LNCaP clone FGC (cell line): Measurements from ENCODE around the gene ROR1.

ENCODE experiments used
- DNase-seq: peaks from one replicate; pipeline ENCODE4 v3.0.0-alpha.2; 2011; ENCODE audit warnings: low read depth
- H3K4me3 ChIP-seq: 2 replicates; pipeline ENCODE4 v1.5.1; 2011; ENCODE audit warnings: mild to moderate bottlenecking, low read depth, low read length, control low read depth
- TF ChIP-seq, protein P1 (sequence below): IDR thresholded peaks from 2 replicates; pipeline ENCODE4 v1.5.1; 2012; ENCODE audit warnings: mild to moderate bottlenecking; ENCODE audit not compliant: control insufficient read depth, insufficient read depth; ENCODE audit errors: extremely low read depth

The ROR1 gene

DNA sequence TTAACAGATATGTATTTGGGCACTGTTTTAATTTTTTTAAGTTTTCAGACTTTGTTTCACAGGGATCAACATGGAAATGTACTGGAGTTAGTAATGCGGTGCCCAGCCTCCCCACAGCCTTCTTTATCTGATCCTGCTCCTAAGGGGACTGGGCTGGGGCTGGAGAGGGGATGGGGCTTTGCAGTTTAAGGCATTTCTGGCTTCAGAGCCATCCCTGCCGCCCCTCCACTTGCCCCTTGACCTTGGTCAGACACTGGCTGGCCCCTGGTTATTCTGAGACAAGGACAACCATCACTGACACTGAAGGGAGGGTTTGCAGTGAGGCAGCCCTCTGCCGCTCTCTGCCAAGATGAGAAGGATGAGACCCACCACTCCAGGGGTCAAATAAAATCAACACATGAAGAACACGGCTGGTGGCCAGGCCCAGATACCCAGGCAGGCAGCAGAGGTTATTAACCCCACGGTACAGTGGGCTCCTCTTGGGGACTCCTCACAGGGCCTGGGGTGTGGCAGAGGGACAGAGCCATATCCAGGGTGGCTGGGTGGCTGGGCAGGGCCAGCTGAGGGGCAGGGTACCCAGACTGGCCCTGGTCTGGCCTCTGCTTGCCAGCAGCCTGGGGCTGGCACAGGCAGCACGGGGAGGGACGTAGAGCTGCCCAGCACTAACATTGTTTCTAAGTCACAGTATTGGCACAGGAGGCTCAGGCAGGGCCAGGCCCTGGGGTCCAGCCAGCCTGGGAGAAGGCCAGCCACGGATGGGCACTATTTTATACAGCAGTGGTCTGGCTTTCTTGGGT lies 422.5 kb downstream of the ROR1 start:
- TF ChIP-seq, protein P1, sequence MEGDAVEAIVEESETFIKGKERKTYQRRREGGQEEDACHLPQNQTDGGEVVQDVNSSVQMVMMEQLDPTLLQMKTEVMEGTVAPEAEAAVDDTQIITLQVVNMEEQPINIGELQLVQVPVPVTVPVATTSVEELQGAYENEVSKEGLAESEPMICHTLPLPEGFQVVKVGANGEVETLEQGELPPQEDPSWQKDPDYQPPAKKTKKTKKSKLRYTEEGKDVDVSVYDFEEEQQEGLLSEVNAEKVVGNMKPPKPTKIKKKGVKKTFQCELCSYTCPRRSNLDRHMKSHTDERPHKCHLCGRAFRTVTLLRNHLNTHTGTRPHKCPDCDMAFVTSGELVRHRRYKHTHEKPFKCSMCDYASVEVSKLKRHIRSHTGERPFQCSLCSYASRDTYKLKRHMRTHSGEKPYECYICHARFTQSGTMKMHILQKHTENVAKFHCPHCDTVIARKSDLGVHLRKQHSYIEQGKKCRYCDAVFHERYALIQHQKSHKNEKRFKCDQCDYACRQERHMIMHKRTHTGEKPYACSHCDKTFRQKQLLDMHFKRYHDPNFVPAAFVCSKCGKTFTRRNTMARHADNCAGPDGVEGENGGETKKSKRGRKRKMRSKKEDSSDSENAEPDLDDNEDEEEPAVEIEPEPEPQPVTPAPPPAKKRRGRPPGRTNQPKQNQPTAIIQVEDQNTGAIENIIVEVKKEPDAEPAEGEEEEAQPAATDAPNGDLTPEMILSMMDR: no peak
- H3K4me3 ChIP-seq: no peak overlapping the region
- DNase-seq: no peak

- DNase-seq: no peak
- no peak overlapping the region for H3K4me3 ChIP-seq
- TF ChIP-seq, protein P1: no peak
Observed at GRCh38 chr1:64197076-64197475, 423.3 kb downstream of the ROR1 start.

- no peak for DNase-seq
- H3K4me3 ChIP-seq: no peak overlapping the region
- TF ChIP-seq, protein P1: no peak
Observed at GRCh38 chr1:64199154-64199553, 425.3 kb downstream of the ROR1 start.

DNA sequence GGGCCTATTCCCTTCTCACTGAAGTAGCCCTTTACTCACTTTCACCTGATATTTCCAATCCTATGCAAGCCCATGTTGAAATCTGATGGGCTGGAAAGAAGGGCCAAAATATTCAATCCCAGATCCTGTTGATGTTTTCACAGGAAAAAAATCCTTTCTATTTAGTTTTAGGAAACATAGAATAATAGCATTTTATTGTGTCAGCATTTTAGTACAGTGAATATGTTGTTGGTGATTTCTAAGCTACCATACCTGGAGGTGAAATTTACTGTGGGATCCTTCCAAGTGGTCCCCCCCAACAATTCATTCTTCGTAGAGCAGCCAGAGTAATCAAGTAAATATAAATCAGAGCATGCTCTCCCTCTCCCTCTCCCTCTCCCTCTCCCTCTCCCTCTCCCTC lies 426.2 kb downstream of the ROR1 start:
- no peak for DNase-seq
- TF ChIP-seq, protein P1: no peak
- H3K4me3 ChIP-seq: no peak overlapping the region

DNA sequence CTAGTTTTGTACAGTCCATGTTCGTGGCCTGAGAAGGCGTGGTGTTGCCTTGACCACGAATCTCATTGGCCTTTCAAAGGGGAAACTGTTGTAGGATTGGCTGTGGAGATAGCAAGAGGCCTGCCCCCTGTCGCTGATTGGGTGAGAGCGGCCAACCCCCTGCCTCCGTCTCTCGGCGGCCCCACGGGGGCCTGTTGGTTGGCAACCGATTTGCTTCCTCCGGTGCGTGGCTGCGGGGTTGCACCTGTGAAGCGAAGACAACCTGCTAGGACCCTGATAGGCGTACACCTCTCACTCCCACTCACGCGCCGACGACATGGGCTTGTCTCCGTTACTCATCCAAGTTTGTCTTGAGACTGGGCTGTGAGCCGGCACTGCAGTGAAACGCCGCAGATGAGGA lies 429.6 kb downstream of the ROR1 start, which contains the start of gene UBE2U:
Gene UBE2U (plus strand): TSS at position 204 of the 400 bp plus-strand sequence. CDS start 428 bp downstream, outside the sequence.
- DNase-seq: no peak
- TF ChIP-seq, protein P1: no peak
- no peak within 1 kb of the TSS for H3K4me3 ChIP-seq

DNA sequence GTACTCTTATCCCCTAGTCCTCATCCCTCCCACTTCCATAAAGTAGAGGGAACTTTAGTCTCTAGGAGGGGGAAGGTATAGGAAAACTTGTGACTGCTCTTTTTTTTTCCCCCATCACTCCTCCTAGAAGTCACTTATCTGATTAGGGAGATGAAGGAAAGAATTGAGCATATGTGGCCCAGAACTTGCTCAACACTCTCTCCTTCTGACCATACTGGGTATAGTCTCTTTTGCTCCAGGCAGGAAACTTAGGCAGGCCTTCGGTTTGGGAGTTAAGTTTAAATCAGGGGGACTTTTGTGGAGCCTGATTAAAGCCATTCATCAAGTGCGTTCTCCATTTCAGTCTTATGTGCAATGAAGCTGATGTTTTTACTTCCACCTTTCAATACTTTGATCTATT lies 435.4 kb downstream of the ROR1 start:
- TF ChIP-seq, protein P1: no peak
- H3K4me3 ChIP-seq: no peak overlapping the region
- no peak for DNase-seq

DNA sequence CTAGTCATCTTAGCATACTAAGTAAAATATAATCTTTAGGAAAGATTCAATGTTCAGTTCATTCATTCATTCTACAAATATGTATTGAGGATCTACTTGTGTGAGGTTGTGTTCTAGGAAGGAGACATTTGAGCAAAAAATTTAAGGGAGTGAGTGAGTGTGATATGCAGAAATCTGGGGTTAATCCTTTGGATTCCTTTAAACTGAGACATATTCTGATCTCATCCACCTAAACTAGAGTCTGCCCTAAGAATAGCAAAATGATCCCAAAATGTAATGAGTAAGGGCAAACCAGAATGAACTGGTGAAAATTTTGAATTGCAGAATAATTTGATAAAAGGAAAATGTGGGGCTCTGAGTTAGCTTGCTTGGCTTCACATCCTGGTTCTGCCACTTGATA lies 438.2 kb downstream of the ROR1 start:
- TF ChIP-seq, protein P1: no peak
- no peak overlapping the region for H3K4me3 ChIP-seq
- DNase-seq: no peak
